OCI-LY3 (cell line): ENCODE results near the gene APOB.

ENCODE experiments used
- H2AFZ ChIP-seq: fragments of 200-600, 300-600 bp; shearing (Covaris generic); 2 replicates; pipeline ENCODE4 v1.6.0; 2014; ENCODE audit warnings: antibody characterized with exemption, low read depth, low read length
- H3K27ac ChIP-seq: fragments of 200-600, 300-600 bp; sonication (generic); 2 replicates; pipeline ENCODE4 v1.5.1; 2014; ENCODE audit warnings: mild to moderate bottlenecking, low read length, moderate library complexity, mixed read lengths
- H3K27me3 ChIP-seq: fragments of 200-600, 300-600 bp; sonication (generic); 2 replicates; pipeline ENCODE4 v1.6.1; 2014; ENCODE audit warnings: low read depth, low read length, mixed read lengths
- H3K36me3 ChIP-seq: fragments of 200-600, 300-600 bp; sonication (generic); replicated peaks from 2 replicates; pipeline ENCODE3; 2014; ENCODE audit warnings: low read depth, low read length, mixed read lengths
- H3K4me1 ChIP-seq: fragments of 300-600, 200-600 bp; sonication (generic); 2 replicates; pipeline ENCODE4 v1.6.1; 2014; ENCODE audit warnings: low read length, mixed read lengths
- H3K4me2 ChIP-seq: fragments of 200-600, 300-600 bp; sonication (generic); 2 replicates; pipeline ENCODE4 v1.6.1; 2014; ENCODE audit warnings: low read length, mixed read lengths
- H3K4me3 ChIP-seq: fragments of 300-600, 200-600 bp; sonication (generic); 2 replicates; pipeline ENCODE4 v1.5.1; 2014; ENCODE audit warnings: antibody characterized with exemption, mild to moderate bottlenecking, low read length, moderate library complexity
- H3K79me2 ChIP-seq: fragments of 300-600, 200-600 bp; shearing (Covaris generic); 2 replicates; pipeline ENCODE4 v1.6.1; 2014; ENCODE audit warnings: mild to moderate bottlenecking, low read length, mixed read lengths
- H3K9ac ChIP-seq: fragments of 300-600, 200-600 bp; shearing (Covaris generic); 2 replicates; pipeline ENCODE4 v1.6.0; 2014; ENCODE audit warnings: mild to moderate bottlenecking, low read length, moderate library complexity
- H3K9me3 ChIP-seq: fragments of 200-600, 300-600 bp; shearing (Covaris generic); 2 replicates; pipeline ENCODE4 v1.6.1; 2014; ENCODE audit warnings: low read length, mixed read lengths; ENCODE audit not compliant: insufficient read depth
- H4K20me1 ChIP-seq: fragments of 200-600, 300-600 bp; sonication (generic); 2 replicates; pipeline ENCODE4 v1.6.1; 2016; ENCODE audit warnings: low read length, mixed read lengths; ENCODE audit not compliant: insufficient read depth
- EZH2phosphoT487 ChIP-seq: fragments of 200-600 bp; shearing (Covaris generic); IDR thresholded peaks from 2 replicates; pipeline ENCODE4 v1.6.1; 2018; ENCODE audit warnings: antibody characterized with exemption, mixed run types, low read depth
- TF ChIP-seq, protein P1 (sequence below): fragments of 200-600, 300-600 bp; sonication (generic); IDR thresholded peaks from 2 replicates; pipeline ENCODE4 v1.5.1; 2014; ENCODE audit warnings: antibody characterized with exemption, low read length, low read depth

APOB gene

DNA sequence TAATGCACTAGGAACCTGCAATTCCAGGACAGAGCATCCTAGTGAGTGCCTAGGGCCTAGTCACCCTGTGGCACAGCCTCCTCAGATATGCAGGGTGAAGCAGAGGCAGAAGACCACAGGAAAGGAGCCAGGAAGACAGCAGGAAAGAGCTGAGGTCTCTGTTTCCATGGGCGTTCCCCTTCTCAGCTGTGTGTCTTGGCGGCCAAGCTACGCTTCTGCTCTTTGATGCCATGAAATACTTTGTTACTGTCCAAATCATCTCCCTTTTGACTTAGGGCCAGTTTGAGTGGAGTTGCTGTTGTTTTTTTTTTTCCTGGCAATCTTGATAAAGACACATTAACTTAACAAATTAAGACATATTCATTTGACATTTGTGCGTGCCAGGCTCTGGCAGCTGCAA is 67.3 kb downstream of the APOB start:
- Histone ChIP-seq H4K20me1 (no peaks in the 10 kb centered on the region), H3K27ac (no peak overlapping the region), H3K9ac (no peak overlapping the region), H3K36me3 (no peaks in the 10 kb centered on the region), H3K9me3 (no peaks in the 10 kb centered on the region), H3K27me3 (no peaks in the 10 kb centered on the region; the same call in 1 of the 2 replicates), H3K4me1 (no peaks in the 10 kb centered on the region), H2AFZ (no peak overlapping the region), H3K4me2 (no peak overlapping the region), H3K79me2 (no peaks in the 10 kb centered on the region), H3K4me3 (no peak overlapping the region)
- TF ChIP-seq, protein P1, sequence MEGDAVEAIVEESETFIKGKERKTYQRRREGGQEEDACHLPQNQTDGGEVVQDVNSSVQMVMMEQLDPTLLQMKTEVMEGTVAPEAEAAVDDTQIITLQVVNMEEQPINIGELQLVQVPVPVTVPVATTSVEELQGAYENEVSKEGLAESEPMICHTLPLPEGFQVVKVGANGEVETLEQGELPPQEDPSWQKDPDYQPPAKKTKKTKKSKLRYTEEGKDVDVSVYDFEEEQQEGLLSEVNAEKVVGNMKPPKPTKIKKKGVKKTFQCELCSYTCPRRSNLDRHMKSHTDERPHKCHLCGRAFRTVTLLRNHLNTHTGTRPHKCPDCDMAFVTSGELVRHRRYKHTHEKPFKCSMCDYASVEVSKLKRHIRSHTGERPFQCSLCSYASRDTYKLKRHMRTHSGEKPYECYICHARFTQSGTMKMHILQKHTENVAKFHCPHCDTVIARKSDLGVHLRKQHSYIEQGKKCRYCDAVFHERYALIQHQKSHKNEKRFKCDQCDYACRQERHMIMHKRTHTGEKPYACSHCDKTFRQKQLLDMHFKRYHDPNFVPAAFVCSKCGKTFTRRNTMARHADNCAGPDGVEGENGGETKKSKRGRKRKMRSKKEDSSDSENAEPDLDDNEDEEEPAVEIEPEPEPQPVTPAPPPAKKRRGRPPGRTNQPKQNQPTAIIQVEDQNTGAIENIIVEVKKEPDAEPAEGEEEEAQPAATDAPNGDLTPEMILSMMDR = no peak
- TF ChIP-seq EZH2phosphoT487 = no peak

DNA sequence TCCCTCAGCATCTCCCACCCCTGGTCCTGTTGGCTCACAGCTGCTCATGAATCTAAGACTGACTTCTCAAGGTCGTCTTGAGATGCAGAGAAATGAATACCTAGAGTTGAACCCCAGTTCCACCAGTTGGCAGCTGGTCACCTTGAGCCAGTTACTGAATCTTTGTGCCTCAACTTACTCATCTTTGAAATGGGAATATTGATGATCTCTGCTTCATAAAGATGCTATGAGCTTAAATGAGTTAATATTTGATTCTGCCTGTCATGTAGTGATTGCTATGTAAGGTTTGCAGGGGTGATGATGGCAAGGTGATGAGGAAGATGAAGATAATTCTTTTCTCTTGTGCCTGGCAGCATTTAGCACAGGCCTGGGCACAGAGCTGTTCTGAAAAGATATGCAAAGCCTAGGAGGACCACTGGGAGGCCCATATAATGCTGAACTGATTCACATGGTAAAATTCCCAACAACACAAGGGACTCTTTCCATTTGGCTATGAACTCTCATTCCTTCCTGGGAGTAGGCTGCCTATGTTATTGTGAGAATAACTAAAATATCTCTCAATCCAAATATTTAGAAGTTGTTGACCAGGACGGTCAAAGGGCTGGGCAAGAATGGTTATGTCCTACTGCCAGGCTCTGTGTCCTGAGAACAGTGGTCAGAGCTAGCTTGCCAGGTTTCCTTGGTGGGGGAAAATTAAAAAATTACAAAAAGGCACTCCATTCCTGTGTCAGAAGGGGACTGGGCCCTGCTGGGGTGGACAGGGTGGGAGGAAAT is 70.9 kb downstream of the APOB start:
- H3K27me3 ChIP-seq = no peaks in the 10 kb centered on the region
- TF ChIP-seq, protein P1 = no peak
- no peak for TF ChIP-seq EZH2phosphoT487

DNA sequence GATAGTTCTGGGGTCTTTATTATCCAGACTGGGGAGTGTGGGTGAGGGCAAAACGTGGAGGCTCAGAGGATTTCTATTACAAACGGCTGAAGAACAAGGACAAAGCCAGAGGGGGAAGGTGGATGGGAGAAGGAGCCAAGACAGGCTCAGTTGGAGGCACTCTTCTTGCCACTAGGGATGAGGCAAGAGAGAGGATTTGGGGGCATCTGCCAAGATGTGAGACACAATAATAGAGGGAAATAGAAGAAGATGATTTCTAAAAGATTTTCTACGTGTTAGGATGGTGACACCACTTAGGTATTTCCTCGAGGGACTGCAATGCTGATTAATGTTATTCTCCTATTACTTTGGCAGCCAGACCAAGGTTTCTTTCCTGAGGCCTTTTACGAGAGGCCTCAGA is 71.8 kb downstream of the APOB start:
- no peak overlapping the region for H3K4me2 ChIP-seq
- no peaks in the 10 kb centered on the region for H3K4me1 ChIP-seq
- no peak overlapping the region for H3K4me3 ChIP-seq
- no peak overlapping the region for H2AFZ ChIP-seq
- H3K79me2 ChIP-seq = no peaks in the 10 kb centered on the region
- no peaks in the 10 kb centered on the region for H3K27me3 ChIP-seq
- H3K27ac ChIP-seq = no peak overlapping the region
- H3K9me3 ChIP-seq = no peaks in the 10 kb centered on the region
- H3K9ac ChIP-seq = no peak overlapping the region
- TF ChIP-seq, protein P1 = no peak
- no peak for TF ChIP-seq EZH2phosphoT487
- no peaks in the 10 kb centered on the region for H3K36me3 ChIP-seq
- H4K20me1 ChIP-seq = no peaks in the 10 kb centered on the region

More for the DNA sequence above, 70.9 kb downstream of the APOB start:
- no peaks in the 10 kb centered on the region for H3K36me3 ChIP-seq
- H3K79me2 ChIP-seq = no peaks in the 10 kb centered on the region
- no peak overlapping the region for H3K4me2 ChIP-seq
- no peak overlapping the region for H3K9ac ChIP-seq
- no peak overlapping the region for H3K27ac ChIP-seq
- no peak overlapping the region for H2AFZ ChIP-seq
- H4K20me1 ChIP-seq = no peaks in the 10 kb centered on the region
- H3K4me1 ChIP-seq = no peaks in the 10 kb centered on the region
- H3K4me3 ChIP-seq = no peak overlapping the region
- no peaks in the 10 kb centered on the region for H3K9me3 ChIP-seq

DNA sequence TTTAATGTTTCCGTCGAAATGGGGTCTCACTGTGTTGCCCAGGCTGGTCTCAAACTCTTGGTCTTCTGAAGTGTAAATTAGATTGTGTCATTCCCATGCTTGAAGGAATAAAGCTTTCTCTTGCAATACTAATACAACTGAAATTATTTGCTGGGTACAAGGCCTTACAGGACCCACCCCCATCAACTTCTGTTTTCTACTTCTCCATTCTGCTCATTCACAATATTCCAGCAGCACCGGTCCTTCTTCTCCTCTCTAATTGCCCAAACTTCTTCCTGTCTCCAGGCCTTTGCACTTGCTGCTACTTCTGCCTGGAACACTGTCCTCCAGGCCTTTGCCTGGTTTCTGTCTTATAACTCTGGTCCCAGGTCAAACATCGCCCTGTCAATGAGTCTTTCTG is 73.8 kb downstream of the APOB start:
- Histone ChIP-seq H3K9me3 (no peaks in the 10 kb centered on the region), H3K27ac (no peak overlapping the region), H2AFZ (no peak overlapping the region), H3K4me3 (no peak overlapping the region), H3K4me1 (no peaks in the 10 kb centered on the region), H3K4me2 (no peak overlapping the region), H3K9ac (no peak overlapping the region), H3K36me3 (no peaks in the 10 kb centered on the region), H4K20me1 (no peaks in the 10 kb centered on the region), H3K27me3 (peaks cover 5% of the 10 kb centered on the region; the same call in 1 of the 2 replicates), H3K79me2 (no peaks in the 10 kb centered on the region)
- no peak for TF ChIP-seq EZH2phosphoT487
- TF ChIP-seq, protein P1 = no peak
